ENCODE data around the gene MT3.
A peak's percentile ranks its signal among the peaks of the same experiment; 100 is the strongest.

Gene MT3

GRCh38 chr16:56589141-56590039, at the start of gene MT3:
Gene MT3 (plus strand): TSS chr16:56589528. CDS start chr16:56589591, 63 bp downstream.
- no peak within 1 kb of the TSS for H3K9ac ChIP-seq (ENCODE audit: low read length)
- H3K9me3 ChIP-seq (ENCODE audit: control insufficient read depth, low read depth, low read length): no peaks in the 10 kb centered on the region
- H3K4me3 ChIP-seq (ENCODE audit: low read length): peak within 1 kb of the TSS; percentile 61
- no peaks in the 10 kb centered on the region for H3K36me3 ChIP-seq (ENCODE audit: control insufficient read depth, low read depth, low read length)
- peaks cover 51% of the 10 kb centered on the region for H3K27me3 ChIP-seq (ENCODE audit: control insufficient read depth, insufficient read depth, low read length)
- no peak within 1 kb of the TSS for H3K27ac ChIP-seq (ENCODE audit: low read length)
- H3K4me1 ChIP-seq (ENCODE audit: control insufficient read depth, low read depth, low read length): no peaks in the 10 kb centered on the region

- H3K36me3 ChIP-seq (ENCODE audit: control insufficient read depth, low read depth, low read length): no peaks in the 10 kb centered on the region
- no peaks in the 10 kb centered on the region for H3K27me3 ChIP-seq (ENCODE audit: control insufficient read depth, insufficient read depth, low read length)
- H3K9ac ChIP-seq (ENCODE audit: low read length): no peak overlapping the region
- H3K9me3 ChIP-seq (ENCODE audit: control insufficient read depth, low read depth, low read length): no peaks in the 10 kb centered on the region
- no peak overlapping the region for H3K4me3 ChIP-seq (ENCODE audit: low read length)
- no peak overlapping the region for H3K27ac ChIP-seq (ENCODE audit: low read length)
- no peaks in the 10 kb centered on the region for H3K4me1 ChIP-seq (ENCODE audit: control insufficient read depth, low read depth, low read length)
Measured at GRCh38 chr16:56539656-56540055, 49.7 kb upstream of the MT3 start.

- Histone ChIP-seq H3K4me1 (ENCODE audit: control insufficient read depth, low read depth, low read length) (peaks cover 5% of the 10 kb centered on the region), H3K27ac (ENCODE audit: low read length) (no peak overlapping the region)
Measured at GRCh38 chr16:56542039-56542438, 47.3 kb upstream of the MT3 start.

GRCh38 chr16:56547120-56547948, 42.0 kb upstream of the MT3 start:
- Histone ChIP-seq H3K27ac (ENCODE audit: low read length) (peak overlapping the region; percentile 74), H3K4me1 (ENCODE audit: control insufficient read depth, low read depth, low read length) (peaks cover 21% of the 10 kb centered on the region)

More at GRCh38 chr16:56542039-56542438, 47.3 kb upstream of the MT3 start:
- Histone ChIP-seq H3K9ac (ENCODE audit: low read length) (no peak overlapping the region), H3K36me3 (ENCODE audit: control insufficient read depth, low read depth, low read length) (no peaks in the 10 kb centered on the region), H3K27me3 (ENCODE audit: control insufficient read depth, insufficient read depth, low read length) (no peaks in the 10 kb centered on the region), H3K4me3 (ENCODE audit: low read length) (no peak overlapping the region), H3K9me3 (ENCODE audit: control insufficient read depth, low read depth, low read length) (no peaks in the 10 kb centered on the region)

GRCh38 chr16:56547949-56548567, 41.3 kb upstream of the MT3 start:
- peaks cover 21% of the 10 kb centered on the region for H3K4me1 ChIP-seq (ENCODE audit: control insufficient read depth, low read depth, low read length)
- peak overlapping the region; percentile 10 for H3K9ac ChIP-seq (ENCODE audit: low read length)
- H3K4me3 ChIP-seq (ENCODE audit: low read length): peak overlapping the region; percentile 45
- no peaks in the 10 kb centered on the region for H3K27me3 ChIP-seq (ENCODE audit: control insufficient read depth, insufficient read depth, low read length)
- no peaks in the 10 kb centered on the region for H3K36me3 ChIP-seq (ENCODE audit: control insufficient read depth, low read depth, low read length)
- peak overlapping the region; percentile 74 for H3K27ac ChIP-seq (ENCODE audit: low read length)
- no peaks in the 10 kb centered on the region for H3K9me3 ChIP-seq (ENCODE audit: control insufficient read depth, low read depth, low read length)

More at GRCh38 chr16:56547120-56547948, 42.0 kb upstream of the MT3 start:
- Histone ChIP-seq H3K27me3 (ENCODE audit: control insufficient read depth, insufficient read depth, low read length) (no peaks in the 10 kb centered on the region), H3K36me3 (ENCODE audit: control insufficient read depth, low read depth, low read length) (no peaks in the 10 kb centered on the region), H3K9ac (ENCODE audit: low read length) (peak overlapping the region; percentile 10), H3K4me3 (ENCODE audit: low read length) (peak overlapping the region; percentile 45), H3K9me3 (ENCODE audit: control insufficient read depth, low read depth, low read length) (no peaks in the 10 kb centered on the region)

- H3K27ac ChIP-seq (ENCODE audit: low read length): no peak overlapping the region
- peaks cover 21% of the 10 kb centered on the region for H3K4me1 ChIP-seq (ENCODE audit: control insufficient read depth, low read depth, low read length)
- no peaks in the 10 kb centered on the region for H3K27me3 ChIP-seq (ENCODE audit: control insufficient read depth, insufficient read depth, low read length)
- H3K4me3 ChIP-seq (ENCODE audit: low read length): no peak overlapping the region
- no peaks in the 10 kb centered on the region for H3K36me3 ChIP-seq (ENCODE audit: control insufficient read depth, low read depth, low read length)
- no peak overlapping the region for H3K9ac ChIP-seq (ENCODE audit: low read length)
- H3K9me3 ChIP-seq (ENCODE audit: control insufficient read depth, low read depth, low read length): no peaks in the 10 kb centered on the region
Measured at GRCh38 chr16:56549161-56549560, 40.2 kb upstream of the MT3 start.

GRCh38 chr16:56549744-56550385, 39.5 kb upstream of the MT3 start:
- Histone ChIP-seq H3K27me3 (ENCODE audit: control insufficient read depth, insufficient read depth, low read length) (no peaks in the 10 kb centered on the region), H3K4me1 (ENCODE audit: control insufficient read depth, low read depth, low read length) (peaks cover 21% of the 10 kb centered on the region), H3K9me3 (ENCODE audit: control insufficient read depth, low read depth, low read length) (no peaks in the 10 kb centered on the region), H3K27ac (ENCODE audit: low read length) (no peak overlapping the region), H3K4me3 (ENCODE audit: low read length) (no peak overlapping the region), H3K9ac (ENCODE audit: low read length) (no peak overlapping the region), H3K36me3 (ENCODE audit: control insufficient read depth, low read depth, low read length) (no peaks in the 10 kb centered on the region)

- Histone ChIP-seq H3K9me3 (ENCODE audit: control insufficient read depth, low read depth, low read length) (no peaks in the 10 kb centered on the region), H3K9ac (ENCODE audit: low read length) (no peak overlapping the region), H3K27ac (ENCODE audit: low read length) (no peak overlapping the region), H3K4me3 (ENCODE audit: low read length) (no peak overlapping the region), H3K4me1 (ENCODE audit: control insufficient read depth, low read depth, low read length) (peaks cover 16% of the 10 kb centered on the region), H3K36me3 (ENCODE audit: control insufficient read depth, low read depth, low read length) (no peaks in the 10 kb centered on the region), H3K27me3 (ENCODE audit: control insufficient read depth, insufficient read depth, low read length) (no peaks in the 10 kb centered on the region)
Measured at GRCh38 chr16:56551796-56552738, 37.3 kb upstream of the MT3 start.

GRCh38 chr16:56554441-56554840, 34.9 kb upstream of the MT3 start:
- Histone ChIP-seq H3K36me3 (ENCODE audit: control insufficient read depth, low read depth, low read length) (no peaks in the 10 kb centered on the region), H3K27me3 (ENCODE audit: control insufficient read depth, insufficient read depth, low read length) (no peaks in the 10 kb centered on the region), H3K4me3 (ENCODE audit: low read length) (no peak overlapping the region), H3K9me3 (ENCODE audit: control insufficient read depth, low read depth, low read length) (no peaks in the 10 kb centered on the region), H3K27ac (ENCODE audit: low read length) (no peak overlapping the region), H3K4me1 (ENCODE audit: control insufficient read depth, low read depth, low read length) (no peaks in the 10 kb centered on the region), H3K9ac (ENCODE audit: low read length) (no peak overlapping the region)

GRCh38 chr16:56558024-56558747, 31.1 kb upstream of the MT3 start:
- Histone ChIP-seq H3K27ac (ENCODE audit: low read length) (no peak overlapping the region), H3K4me1 (ENCODE audit: control insufficient read depth, low read depth, low read length) (no peaks in the 10 kb centered on the region), H3K27me3 (ENCODE audit: control insufficient read depth, insufficient read depth, low read length) (no peaks in the 10 kb centered on the region), H3K4me3 (ENCODE audit: low read length) (no peak overlapping the region), H3K9ac (ENCODE audit: low read length) (no peak overlapping the region), H3K36me3 (ENCODE audit: control insufficient read depth, low read depth, low read length) (no peaks in the 10 kb centered on the region), H3K9me3 (ENCODE audit: control insufficient read depth, low read depth, low read length) (no peaks in the 10 kb centered on the region)
